NCI-H128 (cell line): Measurements from ENCODE around the gene CDK5R2.

Experiments
- DNase-seq: peaks from one replicate; lab custom pipeline; 2025; ENCODE audit not compliant: unreplicated experiment; lab: John Stamatoyannopoulos, UW

CDK5R2 gene

GRCh38 chr2:218961651-218962570 is 2.4 kb downstream of the CDK5R2 start:
- no peak for DNase-seq

DNA sequence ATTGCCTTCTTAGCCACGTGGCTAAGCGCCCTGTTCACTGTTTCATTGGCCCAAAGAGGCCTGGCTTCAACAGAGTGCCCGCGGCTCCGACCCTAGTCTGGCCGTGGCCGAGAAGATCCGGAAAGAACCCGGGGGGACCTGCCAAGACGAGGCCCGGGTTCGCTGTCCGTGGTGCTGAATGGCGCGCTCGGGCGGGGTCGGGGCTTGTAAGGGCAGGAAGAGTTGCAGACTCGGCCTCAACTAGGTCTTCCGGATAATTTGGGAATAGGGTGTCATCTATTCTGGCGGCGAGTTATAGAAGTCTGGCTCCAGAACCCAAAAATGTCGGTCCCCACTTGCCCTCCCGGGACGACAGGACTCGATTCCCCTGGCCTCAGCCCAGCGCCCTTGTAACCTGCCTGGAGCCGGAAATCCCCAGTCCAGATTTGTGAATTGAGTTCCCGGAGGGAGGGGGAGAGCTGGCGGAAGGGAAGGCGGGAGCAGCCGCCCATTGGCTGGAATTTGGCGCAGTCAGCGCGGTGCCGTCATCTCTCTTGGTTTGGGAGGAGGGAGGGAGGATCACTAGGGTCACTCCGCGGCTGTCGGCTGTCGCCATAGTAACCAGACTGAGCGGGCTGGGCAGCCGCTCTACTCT is 3.5 kb downstream of the CDK5R2 start:
- DNase-seq: peak; percentile 63

DNA sequence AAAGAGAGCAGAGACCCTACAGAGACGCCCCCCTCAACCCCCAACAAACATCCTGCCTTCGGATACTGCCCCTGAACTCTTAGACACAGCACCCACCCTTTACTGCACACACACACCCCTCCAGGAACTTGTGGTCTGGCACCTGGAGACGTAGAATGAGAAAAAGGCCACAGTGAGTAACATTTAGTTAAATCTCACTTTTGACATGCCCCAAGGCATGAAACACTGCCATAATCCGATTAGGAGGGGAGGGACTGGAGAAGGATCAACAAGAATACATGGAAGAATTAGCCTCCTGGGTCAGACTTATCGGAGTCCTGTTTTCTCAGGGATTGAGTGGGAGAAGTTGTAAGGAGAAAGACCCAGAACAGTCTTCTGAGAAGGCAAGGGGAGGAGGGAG is 4.1 kb downstream of the CDK5R2 start:
- DNase-seq: no peak

- DNase-seq: no peak
Measured at GRCh38 chr2:218964041-218964771, 4.7 kb downstream of the CDK5R2 start.

DNA sequence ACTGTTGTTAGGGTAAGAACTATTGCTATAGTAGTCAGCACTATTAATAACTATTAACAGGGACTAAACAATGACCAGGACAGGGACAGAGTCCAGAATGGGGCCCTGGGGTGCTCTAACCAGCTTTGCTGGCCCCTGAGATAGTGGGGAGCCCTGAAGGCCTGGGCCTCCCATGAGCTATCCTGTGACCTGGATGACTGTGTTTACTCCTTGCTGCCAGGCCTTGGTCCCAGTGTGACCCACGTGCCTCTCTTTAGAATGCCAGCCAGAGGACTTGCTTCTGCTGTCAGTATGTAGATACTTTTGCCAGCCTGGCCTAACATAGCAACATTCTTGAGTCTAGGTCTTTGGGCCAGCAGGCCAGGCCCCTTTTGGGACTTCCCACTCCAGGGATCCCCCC is 11.4 kb downstream of the CDK5R2 start:
- DNase-seq: no peak

- no peak for DNase-seq
Measured at GRCh38 chr2:218975060-218975777, 15.8 kb downstream of the CDK5R2 start.

- DNase-seq: peak; percentile 74
Measured at GRCh38 chr2:218979846-218980734, 20.6 kb downstream of the CDK5R2 start.

DNA sequence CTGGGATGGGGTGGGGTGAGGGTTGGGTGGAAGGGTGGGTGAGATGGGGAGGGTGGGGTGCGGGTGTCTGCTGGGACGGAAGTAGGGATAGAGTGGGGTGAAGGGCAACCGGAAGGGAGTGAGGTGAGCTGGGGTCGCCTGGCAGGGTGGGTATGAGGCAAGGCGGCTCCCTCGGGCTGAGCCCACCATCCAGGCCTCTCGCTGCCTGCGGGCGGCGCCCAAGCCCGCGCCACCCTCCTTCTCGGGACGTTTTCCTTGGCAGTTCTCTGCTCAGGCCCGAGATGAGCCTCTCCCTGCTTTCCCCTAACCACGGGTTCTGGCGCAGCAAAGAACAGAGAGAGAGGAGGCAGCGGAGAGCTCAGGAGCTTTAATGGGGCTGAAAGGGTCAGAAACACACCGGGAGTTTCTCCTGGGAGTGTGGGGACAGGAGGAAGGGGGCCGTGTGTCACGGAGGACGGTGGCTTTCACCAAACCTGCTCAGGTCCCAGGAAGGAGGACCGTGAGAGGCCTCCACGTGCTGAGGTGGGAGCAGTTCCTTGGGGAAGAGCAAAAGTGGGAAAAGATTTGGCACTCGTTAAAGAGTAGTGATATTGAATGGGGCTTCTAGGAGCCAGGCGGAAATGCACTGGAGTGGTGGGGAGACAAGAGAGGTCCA is 21.4 kb downstream of the CDK5R2 start:
- DNase-seq: no peak

DNA sequence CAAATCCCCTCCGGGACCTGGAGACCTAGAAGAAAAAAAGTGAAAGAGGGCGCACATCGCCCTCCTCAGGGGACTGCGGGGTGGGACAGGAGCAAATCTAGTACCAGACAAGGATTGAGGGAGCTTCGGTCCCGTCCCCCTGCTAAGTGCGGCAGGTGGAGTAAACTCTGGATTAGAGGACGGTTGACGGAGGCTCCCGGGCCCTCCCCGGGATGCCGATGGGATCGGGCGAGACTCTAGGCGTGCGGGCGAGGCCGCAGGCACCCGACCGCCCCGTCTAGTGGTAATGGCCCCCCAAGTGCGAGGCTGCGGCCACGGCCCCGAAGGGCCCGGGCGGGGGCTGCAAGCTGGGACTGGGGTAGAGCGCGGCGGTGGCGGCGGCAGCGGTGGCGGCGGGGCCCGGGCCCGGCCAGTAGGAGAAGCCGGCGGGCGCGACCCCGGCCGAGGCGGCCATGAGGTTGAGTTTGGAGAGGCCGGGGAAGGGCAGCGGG is 22.0 kb downstream of the CDK5R2 start:
- DNase-seq: no peak

GRCh38 chr2:218981881-218982585 is 22.6 kb downstream of the CDK5R2 start:
- DNase-seq: no peak

GRCh38 chr2:218982586-218983262 is 23.3 kb downstream of the CDK5R2 start:
- DNase-seq: no peak

- DNase-seq: no peak
Measured at GRCh38 chr2:218983263-218983933, 23.9 kb downstream of the CDK5R2 start.

- no peak for DNase-seq
Measured at GRCh38 chr2:218983934-218984238, 24.4 kb downstream of the CDK5R2 start.

GRCh38 chr2:218984239-218985020 is 25.0 kb downstream of the CDK5R2 start:
- DNase-seq: no peak

DNA sequence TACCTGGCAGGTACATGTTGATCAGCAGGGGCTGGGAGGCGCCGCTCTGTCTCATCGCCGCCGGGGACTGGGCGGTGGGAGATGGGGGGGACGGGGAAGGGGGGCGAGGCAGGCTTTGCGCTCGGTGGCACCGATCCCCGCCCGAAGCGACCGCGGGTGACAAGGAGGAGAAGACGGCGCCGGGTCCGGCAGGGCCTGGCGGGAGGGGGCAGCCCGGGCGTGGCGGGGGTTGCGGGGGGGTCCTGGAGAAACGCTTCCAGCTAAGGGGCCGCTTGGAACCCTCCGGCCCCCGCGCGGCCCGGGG is 25.5 kb downstream of the CDK5R2 start, which contains the start of gene FEV:
TSS of gene FEV (minus strand) at position 164 of the 304 bp plus-strand sequence. CDS start at position 55, 109 bp downstream.
- no peak for DNase-seq

DNA sequence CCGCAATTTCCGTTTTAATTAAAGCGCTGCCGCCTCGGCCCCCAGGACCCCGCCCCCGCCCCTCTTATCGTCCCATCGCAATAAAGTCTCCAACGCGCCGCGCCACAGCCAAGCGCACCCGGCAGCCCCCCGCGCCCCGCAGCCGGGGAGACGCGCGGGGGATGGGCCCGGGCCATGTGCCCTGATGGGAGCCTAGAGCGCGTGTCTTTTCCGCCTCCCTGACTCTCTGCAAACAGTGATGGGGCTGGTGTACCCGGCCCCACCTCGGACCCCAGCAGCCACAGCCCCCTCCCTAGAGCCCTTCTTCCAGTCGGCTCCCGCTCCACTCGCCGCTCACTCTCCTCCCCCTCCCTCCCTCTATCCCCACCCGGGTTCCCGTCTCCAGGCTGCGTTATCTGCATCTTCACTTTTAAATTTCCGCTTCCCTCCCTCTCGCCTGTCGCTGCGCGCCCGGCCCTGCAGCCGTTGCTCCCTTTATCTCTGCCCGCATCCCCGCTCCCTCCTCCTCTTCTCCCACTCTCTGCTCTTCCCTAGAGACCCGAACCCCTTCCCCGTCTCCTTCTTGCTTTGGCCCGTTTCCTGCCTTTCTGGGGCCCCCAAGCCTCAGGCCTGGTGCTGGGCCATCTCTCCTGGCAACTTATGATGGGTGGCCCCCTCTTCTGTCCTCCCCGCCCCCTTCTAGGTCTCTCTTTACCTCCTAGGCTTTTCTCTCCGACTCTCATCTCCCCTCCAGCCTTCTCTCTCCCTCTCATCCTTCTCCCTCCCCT is 26.0 kb downstream of the CDK5R2 start:
- no peak for DNase-seq
